COR-L47 (cell line): ENCODE measurements around the gene PDGFRB.
"Not testable (repeated sequence)": the region's sequence is repeated elsewhere in the genome, so short reads cannot be mapped to it uniquely, and the experiment has no call there.

Experiments
- DNase-seq: peaks from one replicate; lab custom pipeline; 2025; lab: John Stamatoyannopoulos, UW

Gene PDGFRB

DNA sequence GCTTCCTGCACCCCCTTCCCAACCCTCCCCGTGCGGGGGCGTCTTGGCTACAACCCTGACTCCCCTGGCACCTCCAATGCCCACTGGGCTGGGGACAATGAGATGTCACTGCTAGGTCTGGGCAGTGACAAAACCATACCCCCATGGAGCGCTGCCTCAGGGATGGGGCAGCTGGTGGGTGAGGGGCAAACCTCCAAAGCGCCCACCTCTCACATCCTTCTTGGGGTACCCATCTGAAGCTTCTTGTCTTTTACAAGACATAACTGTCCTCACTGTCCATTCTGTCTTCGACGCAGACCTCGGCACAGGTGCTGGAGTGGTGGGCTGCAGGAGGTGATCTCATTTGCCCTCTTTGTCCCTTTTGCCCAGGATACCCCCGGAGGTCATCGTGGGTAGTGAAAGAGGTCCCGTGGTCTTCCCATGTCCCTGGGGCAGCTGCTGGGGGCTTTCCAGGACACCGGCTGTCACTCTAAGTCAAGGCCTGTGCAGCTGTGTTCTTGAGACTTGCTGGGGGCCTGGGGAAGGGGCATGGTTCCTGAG lies 41.5 kb downstream of the PDGFRB start:
- DNase-seq, result no peak

- DNase-seq, result no peak
Observed at GRCh38 chr5:150113047-150113744, 42.4 kb downstream of the PDGFRB start.

DNA sequence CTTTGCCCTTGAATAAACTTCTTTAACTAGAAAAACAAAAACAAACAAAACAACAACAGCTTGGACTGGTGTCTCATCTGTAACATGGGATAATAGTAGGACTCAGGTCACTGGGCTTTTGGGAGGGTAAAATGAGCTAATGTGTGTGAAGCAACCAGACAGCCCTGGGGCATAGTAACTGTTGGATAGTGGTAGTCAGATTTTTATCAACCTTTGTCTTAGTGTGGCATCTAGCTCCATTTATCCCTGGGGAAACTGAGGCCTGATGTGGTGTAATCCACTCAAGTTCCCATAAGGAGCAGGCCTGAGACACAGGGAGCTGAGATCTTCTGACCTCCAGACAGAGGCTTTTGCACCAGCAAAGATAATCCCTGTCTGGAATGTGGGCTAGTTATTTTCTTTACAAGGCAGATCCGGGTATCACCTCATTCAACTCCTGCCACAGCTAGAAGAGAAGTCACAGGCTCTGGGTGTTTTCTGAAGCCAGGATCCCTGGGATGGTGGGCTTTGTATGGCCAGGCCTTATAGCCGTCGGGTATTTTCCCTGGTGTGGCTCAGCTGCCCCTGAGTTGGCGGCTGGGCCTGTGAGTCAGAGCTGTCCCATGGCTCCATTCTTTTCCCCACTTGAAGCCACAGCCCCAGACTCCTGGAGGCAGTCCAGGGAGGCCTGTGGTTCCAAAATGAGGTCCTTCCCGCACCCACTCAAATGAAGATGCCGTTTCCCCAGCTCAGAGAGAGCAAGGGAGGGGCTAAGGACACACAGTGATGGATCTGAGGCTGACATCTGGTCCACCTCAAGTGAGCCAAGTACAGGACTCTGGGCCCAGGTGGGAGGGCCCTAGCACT lies 43.2 kb downstream of the PDGFRB start:
- DNase-seq, result no peak

DNA sequence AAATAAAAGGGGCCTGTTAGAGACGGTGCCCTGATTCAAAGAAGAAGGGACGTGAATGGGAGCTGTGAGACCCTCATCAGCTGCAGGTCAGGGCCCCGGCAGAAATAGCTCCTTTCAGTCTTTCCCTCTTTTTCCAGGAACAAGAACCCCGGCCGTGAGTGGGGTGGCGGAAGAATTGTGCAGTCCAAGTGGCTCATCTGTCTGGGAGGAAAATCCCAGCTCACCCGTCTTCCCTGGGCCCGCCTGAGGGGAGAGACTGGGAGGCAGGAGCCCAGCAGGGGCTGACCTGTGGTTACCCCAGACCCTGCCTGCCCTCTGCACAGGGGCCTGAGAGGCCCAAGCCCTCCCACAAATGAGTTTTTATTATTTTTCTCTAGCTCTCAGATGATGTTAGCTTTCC lies 44.5 kb downstream of the PDGFRB start:
- no peak for DNase-seq

DNA sequence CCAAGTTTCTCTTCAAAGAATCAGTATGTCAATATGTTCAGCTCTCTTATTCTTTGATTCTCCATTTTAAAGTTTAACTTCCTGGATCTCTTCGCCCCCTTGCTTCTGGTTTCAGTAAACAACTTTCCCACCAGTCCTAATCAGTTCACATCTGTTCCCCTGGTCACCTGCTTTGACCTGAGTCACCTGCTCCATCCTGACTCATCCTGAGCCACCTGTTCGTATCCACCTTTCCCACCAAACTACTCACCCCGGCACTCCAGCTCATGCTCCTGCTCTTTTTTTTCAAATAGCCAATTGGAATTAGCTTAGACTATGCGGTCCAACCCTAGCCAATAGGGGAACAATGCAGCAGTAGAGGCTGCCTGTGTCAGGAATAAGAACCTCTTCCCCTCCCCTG lies 45.7 kb downstream of the PDGFRB start:
- DNase-seq, result no peak

DNA sequence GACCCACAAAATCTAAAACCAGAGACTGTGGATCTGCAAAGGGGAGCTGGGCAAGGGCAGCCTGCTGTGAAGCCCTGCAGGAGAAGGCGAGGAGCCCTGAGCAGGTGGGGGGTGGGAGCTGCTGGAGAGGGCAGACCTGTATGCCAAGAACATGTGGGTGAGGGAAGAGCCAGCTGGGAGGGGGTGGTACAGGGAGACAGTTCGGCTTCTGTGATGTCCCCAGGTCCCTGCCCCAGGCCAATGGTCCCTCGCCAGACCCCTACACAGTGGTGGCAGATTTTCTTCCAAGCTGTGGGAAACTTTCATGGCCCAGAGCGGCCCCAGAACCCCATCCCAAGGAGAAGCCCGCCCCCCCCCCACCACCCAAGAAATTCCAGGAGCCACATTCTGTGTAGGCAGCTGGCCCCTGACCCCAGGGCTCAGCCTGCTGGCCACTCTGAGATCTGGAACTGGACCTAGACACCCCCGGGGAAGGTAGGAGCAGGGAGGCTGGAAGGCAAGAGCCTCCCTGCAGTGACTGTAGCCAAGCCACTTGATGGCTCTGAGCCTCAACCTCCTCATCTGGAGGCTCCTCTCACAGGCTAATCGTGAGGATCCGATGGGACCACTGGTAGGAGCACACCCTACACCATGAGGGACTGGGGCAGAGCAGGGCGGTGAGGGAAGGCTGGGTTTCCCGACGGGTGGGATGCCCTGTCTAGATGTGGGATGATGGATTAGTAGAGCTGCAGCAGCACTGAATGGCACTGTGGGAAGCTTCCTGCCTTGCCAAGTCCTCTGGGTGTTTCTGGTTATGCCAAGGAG lies 46.7 kb downstream of the PDGFRB start:
- DNase-seq, result no peak

DNA sequence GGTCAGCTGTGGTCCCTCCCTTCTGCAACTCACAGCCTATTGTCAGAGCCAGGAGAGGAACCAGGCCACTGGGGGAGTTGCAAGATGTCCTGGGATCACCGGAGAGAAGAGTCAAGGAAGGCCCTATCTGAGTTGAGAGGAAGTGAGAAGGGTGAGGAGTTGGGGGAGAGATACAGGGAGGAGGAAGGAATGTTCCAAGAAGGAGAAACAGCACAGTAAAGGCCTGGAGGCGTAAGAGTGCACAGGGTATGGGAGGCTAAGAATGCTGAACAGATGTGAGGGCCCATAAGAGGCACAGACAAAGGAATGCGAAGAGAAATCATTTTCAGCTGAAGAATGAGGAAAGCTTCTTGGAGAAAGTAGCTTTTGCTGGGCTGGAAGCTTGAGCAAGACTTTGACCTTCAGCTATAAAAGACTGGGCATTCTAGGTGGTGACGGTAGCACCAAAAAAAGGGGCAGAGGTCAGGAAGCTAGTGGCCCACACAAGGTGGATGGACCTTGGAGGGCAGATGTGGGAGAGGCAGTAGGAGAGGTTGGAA lies 47.7 kb downstream of the PDGFRB start:
- no peak for DNase-seq

DNA sequence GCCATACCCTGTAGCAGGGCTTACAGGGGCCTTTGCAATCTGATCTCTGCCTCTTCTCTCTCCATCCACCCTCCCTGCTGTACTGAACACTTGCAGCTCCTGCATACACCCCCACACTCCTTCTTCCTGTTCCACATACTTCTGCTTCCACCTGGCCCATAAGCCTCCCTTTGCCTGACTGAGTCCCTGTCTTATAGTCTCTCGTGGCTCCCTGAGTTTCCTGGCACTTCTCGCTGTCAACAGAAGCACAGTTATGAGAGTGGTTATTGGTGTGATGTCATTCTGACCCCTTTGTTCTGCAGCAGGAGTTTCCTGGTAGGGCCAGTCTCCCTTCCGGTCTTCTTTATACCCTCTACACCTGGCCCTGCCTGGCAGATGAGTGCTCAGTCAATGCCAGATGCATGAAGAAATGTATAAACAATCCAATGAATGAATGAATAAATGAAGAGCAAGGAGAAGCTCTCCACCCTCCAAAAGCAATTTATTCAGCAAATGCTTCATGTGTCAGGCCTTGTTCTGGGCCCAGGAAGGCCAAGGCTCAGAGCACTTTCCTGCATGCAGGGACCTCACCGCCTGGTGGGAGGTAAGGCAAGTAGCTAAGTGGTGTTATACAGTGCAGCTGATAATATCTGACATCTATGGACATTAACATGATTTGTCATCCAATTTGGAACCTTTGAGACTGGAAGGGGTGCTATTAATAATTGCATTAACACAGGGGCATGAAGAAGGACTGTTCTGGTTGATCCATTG lies 48.8 kb downstream of the PDGFRB start:
- no peak for DNase-seq

DNA sequence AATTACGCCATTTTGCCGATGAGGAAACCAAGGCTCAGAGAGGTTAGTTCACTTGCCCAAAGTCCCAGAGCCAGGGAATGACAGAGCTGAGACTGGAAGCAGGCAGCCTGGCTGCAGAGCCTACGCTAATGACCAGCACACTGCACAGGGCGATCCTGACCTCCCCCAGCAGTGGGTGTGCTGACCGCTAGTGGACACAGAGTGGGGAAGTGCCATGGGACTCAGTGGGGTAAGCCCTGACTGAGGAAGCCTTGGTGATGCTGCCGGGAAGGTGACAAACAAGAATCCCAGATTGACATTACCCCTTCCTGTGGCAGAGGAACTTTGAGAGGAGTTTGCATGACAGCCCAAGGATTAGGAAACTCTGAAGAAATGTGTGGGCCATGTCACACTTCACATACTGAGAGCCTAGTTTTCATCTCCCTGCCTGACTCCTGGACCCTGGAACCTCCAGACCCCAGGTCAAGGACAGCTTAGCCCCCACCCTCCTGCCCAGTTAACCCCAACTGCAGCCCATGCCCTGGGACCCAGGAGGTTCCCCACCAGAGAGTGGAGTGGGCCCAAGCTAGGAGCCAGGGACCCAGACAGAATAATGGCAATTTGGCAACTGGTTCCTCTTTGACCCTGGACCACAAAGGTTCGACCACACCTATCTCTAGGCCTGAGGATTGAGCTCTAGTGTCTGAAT lies 49.6 kb downstream of the PDGFRB start:
- no peak for DNase-seq

GRCh38 chr5:150104550-150104870 lies 51.1 kb downstream of the PDGFRB start:
- no peak for DNase-seq

DNA sequence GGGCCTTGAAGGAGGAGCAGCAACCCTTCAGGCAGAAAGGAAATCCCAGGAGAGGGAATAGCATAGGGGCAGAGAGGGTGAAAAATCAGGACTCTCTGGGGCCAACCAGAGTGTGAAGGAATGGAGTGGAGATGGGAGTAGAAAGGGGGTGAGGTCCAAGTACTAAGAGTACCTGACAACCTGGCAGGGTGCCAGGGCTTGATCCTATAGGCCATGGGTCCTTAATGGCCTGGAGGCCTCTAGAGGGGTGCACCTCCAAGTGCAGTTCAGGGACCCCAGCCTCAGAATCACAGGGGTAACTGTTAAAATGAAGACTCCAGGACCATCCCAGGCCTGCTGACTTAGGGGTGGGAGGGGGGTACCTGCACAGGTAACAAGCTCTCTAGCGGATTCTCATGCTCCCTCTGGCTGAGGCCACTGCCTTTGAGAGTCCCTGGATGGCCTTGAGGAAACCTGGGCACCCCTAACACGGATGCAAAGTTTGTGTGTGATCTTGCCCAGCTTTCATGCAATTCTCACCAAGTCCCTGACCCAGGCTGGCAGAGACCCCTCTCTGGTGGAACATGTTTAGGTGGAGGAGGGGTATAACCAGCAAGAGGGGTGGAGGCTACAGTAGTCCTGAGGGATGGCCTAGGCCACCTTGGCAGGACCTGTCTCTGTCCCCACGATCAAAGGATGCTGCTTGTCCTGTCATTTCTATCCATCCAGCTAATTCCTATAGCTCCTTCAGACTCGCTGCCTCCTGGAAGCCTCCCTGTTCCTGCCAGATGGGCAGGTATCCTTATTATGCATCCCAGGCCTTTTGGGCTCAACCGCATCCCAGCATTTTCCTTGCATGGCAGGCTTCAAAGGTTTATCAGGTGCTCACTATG lies 51.7 kb downstream of the PDGFRB start:
- DNase-seq, result no peak

DNA sequence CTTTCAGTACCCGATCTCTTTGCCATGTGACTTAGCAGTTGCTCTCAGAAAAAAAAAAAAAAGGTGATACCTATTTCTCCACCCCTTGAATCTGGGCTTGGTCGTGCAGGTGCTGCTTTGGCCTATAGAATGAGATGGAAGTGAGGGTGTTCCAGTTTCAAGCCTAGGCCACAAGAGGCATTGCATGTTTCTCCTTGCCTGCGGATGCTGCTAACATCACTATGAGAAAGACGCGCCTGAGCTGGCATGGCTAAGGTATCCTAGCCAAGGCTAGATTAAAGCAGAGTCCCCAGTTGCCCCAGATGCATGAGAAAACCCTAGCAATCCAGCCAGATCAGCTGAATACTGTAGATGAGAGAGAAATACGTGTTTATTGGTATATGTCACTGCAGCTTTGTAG lies 54.6 kb downstream of the PDGFRB start:
- no peak for DNase-seq

- DNase-seq, result no peak
Observed at GRCh38 chr5:150097152-150097551, 58.5 kb downstream of the PDGFRB start.

GRCh38 chr5:150092159-150092787 lies 63.4 kb downstream of the PDGFRB start:
- DNase-seq, result no peak

DNA sequence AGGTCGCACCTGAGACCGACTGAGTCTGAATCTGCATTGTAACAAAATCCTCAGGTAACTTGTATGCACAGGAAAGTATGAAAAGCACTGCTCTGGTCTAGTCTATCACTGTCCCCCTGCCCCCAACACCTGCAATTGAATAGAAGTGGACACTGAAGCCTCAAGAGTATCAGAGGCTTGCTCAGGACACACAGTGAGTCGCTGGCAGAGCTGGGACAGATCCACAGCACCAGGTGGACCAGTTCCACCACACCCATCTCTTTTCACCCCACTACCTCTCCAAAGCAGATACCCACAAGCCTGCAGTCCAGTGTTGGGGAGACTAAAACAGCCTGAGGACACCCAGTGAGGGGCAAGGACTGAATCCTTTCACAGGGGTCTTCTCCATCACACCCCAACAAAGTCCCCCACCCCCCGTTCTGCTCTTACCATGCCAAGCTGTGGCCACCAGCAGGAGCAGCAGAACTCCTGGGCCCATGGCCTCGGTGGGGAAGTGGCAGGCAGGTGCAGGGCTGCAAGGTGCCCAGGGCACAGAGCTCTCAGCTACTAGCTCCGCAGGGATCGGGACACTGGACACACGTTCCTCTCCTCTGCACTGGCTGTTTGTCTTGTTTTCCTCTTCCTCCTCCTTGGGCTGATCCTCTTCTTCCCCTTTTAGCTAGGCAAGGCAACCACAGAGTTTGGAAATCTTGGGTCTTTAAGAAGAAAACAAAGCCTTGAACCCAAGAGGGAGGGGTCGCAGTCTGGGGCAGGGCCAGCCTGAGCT lies 69.5 kb downstream of the PDGFRB start, which contains the start of gene CSF1R:
Gene CSF1R, minus strand, starts transcription at position 605 of the 766 bp plus-strand sequence. Its CDS starts 127 bp downstream, at position 478.
- no peak for DNase-seq

DNA sequence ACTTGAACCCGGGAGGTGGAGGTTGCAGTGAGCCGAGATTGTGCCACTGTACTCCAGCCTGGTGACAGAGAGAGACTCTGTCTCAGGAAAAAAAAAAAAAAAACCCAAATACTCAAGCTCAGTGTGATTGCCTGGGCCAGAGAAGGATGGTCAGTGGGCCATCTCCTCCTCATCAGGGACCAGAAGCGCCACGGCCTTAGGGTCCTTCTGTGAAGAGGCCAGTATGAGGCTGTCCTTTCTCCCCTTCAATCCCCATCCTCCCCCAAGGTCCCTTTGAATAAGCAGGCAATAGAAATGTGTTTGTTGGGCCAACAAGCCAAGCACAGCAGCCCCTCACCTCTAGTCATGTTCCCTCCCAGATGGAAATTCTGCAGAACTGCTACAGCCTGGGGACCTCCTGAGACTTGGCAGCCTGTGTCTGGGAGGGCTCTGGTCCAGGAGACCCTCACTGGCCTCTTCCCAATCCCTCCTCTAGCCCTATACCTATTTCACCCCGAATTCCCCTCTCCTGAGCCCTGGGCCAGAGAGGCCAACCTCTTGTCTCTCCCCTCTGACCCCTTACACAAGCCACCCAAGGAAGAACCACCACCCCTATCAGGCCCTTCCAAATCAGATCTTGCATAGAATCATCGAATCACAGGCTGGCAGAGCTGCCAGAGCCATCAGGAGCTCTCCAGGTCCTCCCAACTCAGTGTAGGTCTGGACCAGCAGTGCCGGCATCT lies 70.3 kb downstream of the PDGFRB start:
- no peak for DNase-seq

DNA sequence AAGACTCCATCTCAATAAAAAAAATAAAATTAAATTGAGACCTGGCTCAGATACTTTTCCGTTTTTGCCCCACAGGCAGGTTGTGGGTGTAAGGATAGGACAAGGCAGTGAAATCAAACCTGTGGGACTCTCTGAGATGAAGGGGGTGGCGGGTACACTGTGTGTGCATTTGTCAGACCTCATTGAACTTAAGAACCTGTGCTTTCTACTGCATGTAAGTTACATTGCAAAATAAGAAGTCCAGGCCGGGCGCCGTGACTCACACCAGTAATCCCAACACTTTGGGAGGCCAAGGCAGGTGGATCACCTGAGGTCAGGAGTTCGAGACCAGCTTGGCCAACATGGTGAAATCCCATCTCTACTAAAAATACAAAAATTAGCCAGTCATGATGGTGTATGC lies 70.9 kb downstream of the PDGFRB start:
- not testable (repeated sequence) for DNase-seq

- no peak for DNase-seq
Observed at GRCh38 chr5:150082889-150083288, 72.8 kb downstream of the PDGFRB start.
